B cell (primary cell): ENCODE results near the gene HS3ST2.

Source experiments
- EZH2 ChIP-seq: IDR thresholded peaks from 2 replicates; pipeline ENCODE4 v1.6.1; 2012; ENCODE audit warnings: borderline replicate concordance, low read depth, mild to moderate bottlenecking, moderate library complexity, low read length; ENCODE audit not compliant: insufficient read depth, poor library complexity, severe bottlenecking
- TF ChIP-seq, protein P1 (sequence below): fragments of 200-600 bp; IDR thresholded peaks from one replicate; pipeline ENCODE4 v1.8.0; 2022; ENCODE audit warnings: antibody characterized with exemption, mild to moderate bottlenecking

DNA sequence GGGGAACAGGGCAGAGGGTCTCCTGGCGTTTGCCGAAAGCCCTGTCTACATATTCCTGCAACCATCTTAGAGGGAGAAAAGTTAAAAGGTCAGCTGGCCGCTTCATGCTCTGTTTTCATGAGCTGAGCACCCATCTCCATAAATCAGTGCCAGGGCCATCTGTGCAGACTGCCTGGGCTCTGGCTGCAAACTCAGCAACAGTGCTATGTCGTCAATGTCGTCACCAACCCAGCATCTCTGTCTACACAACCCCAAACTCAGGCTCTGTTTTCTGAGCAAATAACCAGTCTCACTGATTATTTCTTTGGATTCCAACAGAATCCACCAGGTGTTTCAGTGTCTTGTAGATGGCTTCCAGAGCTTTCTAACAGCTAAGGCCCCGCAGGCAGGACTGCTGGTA, 65.0 kb downstream of the HS3ST2 start:
- TF ChIP-seq, protein P1, sequence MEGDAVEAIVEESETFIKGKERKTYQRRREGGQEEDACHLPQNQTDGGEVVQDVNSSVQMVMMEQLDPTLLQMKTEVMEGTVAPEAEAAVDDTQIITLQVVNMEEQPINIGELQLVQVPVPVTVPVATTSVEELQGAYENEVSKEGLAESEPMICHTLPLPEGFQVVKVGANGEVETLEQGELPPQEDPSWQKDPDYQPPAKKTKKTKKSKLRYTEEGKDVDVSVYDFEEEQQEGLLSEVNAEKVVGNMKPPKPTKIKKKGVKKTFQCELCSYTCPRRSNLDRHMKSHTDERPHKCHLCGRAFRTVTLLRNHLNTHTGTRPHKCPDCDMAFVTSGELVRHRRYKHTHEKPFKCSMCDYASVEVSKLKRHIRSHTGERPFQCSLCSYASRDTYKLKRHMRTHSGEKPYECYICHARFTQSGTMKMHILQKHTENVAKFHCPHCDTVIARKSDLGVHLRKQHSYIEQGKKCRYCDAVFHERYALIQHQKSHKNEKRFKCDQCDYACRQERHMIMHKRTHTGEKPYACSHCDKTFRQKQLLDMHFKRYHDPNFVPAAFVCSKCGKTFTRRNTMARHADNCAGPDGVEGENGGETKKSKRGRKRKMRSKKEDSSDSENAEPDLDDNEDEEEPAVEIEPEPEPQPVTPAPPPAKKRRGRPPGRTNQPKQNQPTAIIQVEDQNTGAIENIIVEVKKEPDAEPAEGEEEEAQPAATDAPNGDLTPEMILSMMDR: no peak
- no peak for TF ChIP-seq EZH2
